Astrocyte of the cerebellum (primary cell): ENCODE results near the gene RIIAD1.

Experiments used
- DNase-seq: peaks from one replicate; pipeline ENCODE4 v3.0.0-alpha.2; 2011; ENCODE audit warnings: low read depth
- H3K4me3 ChIP-seq: 2 replicates; pipeline ENCODE4 v1.5.1; 2011; ENCODE audit warnings: mild to moderate bottlenecking, low read depth, low read length, moderate library complexity
- in situ Hi-C: cut with HindIII; loops from 2 replicates; pipeline ENCODE4 v1.10.0; 2017; ENCODE audit warnings: low sequenced_read_pairs
- TF ChIP-seq, protein P1 (sequence below): IDR thresholded peaks from 2 replicates; pipeline ENCODE4 v1.5.1; 2012; ENCODE audit warnings: low read length, low read depth, moderate library complexity, mild to moderate bottlenecking; ENCODE audit errors: missing control alignments

RIIAD1 gene

DNA sequence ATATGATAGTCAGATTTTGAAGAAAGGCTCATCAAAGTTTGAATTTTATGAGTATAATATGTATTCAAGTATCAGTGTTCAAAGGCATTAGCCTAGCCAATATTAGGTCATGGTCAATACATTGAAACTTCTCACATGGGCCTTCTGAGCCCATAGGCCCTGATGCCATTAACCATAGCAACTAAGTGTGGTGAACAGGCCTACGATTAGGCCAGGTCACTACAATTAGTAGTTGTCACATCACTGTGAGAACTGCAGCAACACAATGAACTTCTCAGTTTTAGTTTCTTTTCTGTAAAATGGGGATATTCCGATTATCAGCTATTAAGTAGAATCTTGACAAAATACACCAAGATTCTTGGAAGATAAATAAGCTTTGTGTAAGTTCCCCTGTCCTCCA lies 34.8 kb upstream of the RIIAD1 start:
- DNase-seq = no peak
- in situ Hi-C loops = loop anchor here (5.0 kb wide), 1 partner anchor 41 kb away; no protein-coding TSS in a partner anchor
- no peak overlapping the region for H3K4me3 ChIP-seq
- TF ChIP-seq, protein P1, sequence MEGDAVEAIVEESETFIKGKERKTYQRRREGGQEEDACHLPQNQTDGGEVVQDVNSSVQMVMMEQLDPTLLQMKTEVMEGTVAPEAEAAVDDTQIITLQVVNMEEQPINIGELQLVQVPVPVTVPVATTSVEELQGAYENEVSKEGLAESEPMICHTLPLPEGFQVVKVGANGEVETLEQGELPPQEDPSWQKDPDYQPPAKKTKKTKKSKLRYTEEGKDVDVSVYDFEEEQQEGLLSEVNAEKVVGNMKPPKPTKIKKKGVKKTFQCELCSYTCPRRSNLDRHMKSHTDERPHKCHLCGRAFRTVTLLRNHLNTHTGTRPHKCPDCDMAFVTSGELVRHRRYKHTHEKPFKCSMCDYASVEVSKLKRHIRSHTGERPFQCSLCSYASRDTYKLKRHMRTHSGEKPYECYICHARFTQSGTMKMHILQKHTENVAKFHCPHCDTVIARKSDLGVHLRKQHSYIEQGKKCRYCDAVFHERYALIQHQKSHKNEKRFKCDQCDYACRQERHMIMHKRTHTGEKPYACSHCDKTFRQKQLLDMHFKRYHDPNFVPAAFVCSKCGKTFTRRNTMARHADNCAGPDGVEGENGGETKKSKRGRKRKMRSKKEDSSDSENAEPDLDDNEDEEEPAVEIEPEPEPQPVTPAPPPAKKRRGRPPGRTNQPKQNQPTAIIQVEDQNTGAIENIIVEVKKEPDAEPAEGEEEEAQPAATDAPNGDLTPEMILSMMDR = no peak

DNA sequence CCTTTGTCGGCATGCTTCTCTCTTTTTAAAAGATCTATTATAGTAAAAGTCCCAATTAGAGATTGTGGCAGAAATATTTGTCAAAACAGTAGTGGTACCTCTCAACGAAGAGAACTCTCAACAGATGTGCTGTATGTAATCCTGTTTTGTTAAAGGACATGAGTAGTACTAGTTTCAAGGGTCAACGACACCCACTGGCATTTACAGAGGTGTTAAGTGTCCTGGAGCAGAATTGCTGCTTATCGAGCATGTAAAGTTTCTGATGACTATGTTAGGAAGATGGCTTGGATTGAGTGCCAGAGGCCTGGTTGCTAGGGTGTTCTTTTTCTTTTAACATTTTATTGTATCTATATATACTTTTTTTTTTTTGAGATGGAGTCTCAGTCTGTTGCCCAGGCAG lies 31.8 kb upstream of the RIIAD1 start:
- TF ChIP-seq, protein P1 = no peak
- no peak for DNase-seq
- H3K4me3 ChIP-seq = no peak overlapping the region
- in situ Hi-C loops = loop anchor here (5.0 kb wide), 1 partner anchor 38 kb away; no protein-coding TSS in a partner anchor

DNA sequence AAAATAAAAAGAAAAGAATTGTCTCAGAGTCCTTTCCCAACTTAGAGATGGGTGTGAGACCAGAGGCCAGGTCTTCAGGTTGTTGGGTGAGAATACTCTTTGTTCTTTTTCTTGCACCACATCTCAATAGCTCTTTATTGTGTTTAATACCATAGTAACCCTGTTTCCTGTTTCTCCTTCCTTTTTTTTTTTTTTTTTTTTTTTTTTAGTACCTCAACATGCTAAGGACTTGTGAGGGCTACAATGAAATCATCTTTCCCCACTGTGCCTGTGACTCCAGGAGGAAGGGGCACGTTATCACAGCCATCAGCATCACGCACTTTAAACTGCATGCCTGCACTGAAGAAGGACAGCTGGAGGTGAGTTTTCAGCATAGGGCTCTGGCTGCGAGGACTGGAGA lies 29.1 kb upstream of the RIIAD1 start:
- TF ChIP-seq, protein P1 = no peak
- H3K4me3 ChIP-seq = no peak overlapping the region
- no peak for DNase-seq
- in situ Hi-C loops = no loop called here

DNA sequence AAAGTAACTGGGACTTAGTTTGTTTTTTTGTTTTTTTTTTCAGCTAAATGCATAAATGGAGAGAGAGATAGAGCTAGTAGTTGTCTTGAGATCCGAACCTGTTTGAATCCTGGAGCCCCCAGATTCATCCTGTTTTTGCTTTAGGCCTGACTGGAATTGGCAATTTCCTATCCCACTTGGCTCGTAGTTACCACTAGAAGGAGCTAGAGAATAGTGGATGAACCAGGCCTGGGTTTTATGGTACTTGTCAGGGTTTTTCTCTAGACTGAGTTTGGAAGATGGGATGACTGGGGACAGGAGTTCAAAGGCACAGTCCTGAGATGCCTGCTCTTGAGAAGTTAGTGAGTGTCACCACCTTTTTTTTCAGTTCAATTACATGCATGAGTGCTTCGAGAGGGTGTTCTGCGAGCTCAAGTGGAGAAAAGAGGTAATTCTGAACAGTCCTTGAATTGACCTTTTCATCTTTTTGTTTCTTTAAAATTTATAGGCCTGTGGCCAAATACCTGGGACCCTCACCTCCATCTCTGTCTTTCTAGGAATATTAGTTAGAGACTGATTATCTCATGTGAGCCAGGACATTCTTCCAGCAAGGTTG lies 28.2 kb upstream of the RIIAD1 start:
- H3K4me3 ChIP-seq = no peak overlapping the region
- in situ Hi-C loops = no loop called here
- peak; percentile 20 for DNase-seq
- TF ChIP-seq, protein P1 = peak; percentile 83

DNA sequence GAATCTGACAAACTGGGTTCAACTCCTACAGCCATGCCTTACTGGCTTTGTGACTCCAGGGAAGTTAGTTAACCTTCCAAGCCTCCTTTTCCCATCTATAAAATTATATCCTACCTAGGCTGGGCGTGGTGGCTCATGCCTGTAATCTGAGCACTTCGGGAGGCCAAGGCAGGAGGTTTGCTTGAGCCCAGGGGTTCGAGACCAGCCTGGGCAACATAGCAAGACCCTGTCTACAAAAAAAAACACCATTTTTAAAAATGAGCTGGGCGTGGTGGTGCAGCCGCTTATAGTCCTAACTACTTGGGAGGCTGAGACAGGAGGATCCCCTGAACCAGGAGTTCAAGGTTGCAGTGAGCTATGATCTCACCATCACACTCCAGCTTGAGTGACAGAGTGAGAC lies 19.8 kb upstream of the RIIAD1 start:
- TF ChIP-seq, protein P1 = no peak
- H3K4me3 ChIP-seq = no peak overlapping the region
- in situ Hi-C loops = no loop called here
- no peak for DNase-seq

DNA sequence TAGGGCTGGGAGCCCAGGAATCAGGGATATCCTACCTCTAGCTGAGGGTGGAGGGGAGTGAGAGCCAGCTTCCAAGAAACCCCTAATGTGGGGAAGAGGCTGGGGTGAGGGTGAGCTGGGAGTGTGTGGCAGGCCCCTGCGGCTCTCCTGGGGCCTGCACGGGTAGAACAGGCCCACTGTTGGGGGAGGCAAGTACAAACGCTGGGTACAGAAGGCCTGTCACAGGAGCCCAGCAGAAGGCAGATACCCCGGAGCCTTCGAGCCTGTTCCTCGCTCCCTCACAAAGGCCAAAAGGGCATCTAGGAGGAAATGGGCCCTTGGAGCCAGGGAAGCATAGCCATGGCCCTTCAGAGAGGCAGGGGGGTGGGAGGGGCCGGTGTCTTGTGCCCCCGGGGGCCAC lies 18.4 kb upstream of the RIIAD1 start:
- in situ Hi-C loops = no loop called here
- TF ChIP-seq, protein P1 = no peak
- no peak overlapping the region for H3K4me3 ChIP-seq
- no peak for DNase-seq
